ENCODE data around the gene CYB561D1. TPM values are rescaled to one million over a fixed set of nuclear protein-coding genes. Genes with fewer than 3 reads are reported as not detected.
A peak's percentile ranks its signal among the peaks of the same experiment; 100 is the strongest.

Gene CYB561D1
- total and polyA plus RNA-seq, 10 of the 15 experiments (the other 5 are each of a cell fraction or from before 2014, with no cell fraction given): 0.68 to 9.0 (median 3.3) TPM

GRCh38 chr1:109546311-109547109 is 52.6 kb downstream of the CYB561D1 start:
- Histone ChIP-seq H3K9ac (ENCODE audit: control insufficient read depth, insufficient read depth, low read length) (peak overlapping the region; percentile 96), H3K9me3 (replicated peaks; ENCODE audit: control insufficient read depth, insufficient read depth, low read length) (no peaks in the 10 kb centered on the region), H3K27me3 (replicated peaks in 1 of 2; ENCODE audit: control insufficient read depth in 2 of 2, insufficient read depth in 2 of 2, low read length in 1 of 2) (no peaks in the 10 kb centered on the region), H3K79me2 (ENCODE audit: control insufficient read depth, insufficient read depth, low read length) (peaks cover 46% of the 10 kb centered on the region), H2AFZ (ENCODE audit: control insufficient read depth, low read depth, low read length) (peak overlapping the region; percentile 86), H3K36me3 (ENCODE audit: control insufficient read depth in 2 of 2, insufficient read depth in 2 of 2, low read length in 1 of 2) (no peaks in the 10 kb centered on the region), H3K4me2 (ENCODE audit: control insufficient read depth, insufficient read depth) (peak overlapping the region; percentile 99), H3K4me3 (peak overlapping the region; percentile 92), H3K4me1 (ENCODE audit: control insufficient read depth, insufficient read depth, low read length) (peaks cover 6% of the 10 kb centered on the region), H4K20me1 (ENCODE audit: control insufficient read depth, insufficient read depth) (no peaks in the 10 kb centered on the region), H3K27ac (ENCODE audit: control insufficient read depth, insufficient read depth) (peak overlapping the region; percentile 96)
- FAIRE-seq (peak; percentile 97), DNase-seq (ENCODE audit: low read depth, low spot score) (peak; percentile 77), ATAC-seq (peak; percentile 63)
- ChIA-PET RAD21 (ENCODE audit: unreplicated experiment) (interaction anchor here (0.6 to 4.7 kb wide), 35 partner anchors 9 to 483 kb away, joined by 3 to 106 read pairs (median 5); partner anchors contain the start of genes AHCYL1, AMPD2, CYB561D1 and GNAT2), CTCF (interaction anchor here (0.6 to 7.6 kb wide), 53 partner anchors 8 to 486 kb away, joined by 3 to 201 read pairs (median 4); partner anchors contain the start of genes AHCYL1, AMPD2, CYB561D1 and GNAT2), POLR2A (interaction anchor here (0.8 to 2.2 kb wide), 14 partner anchors 12 to 465 kb away, joined by 3 to 11 read pairs (median 6); partner anchors contain the start of genes AHCYL1, AMPD2, ATXN7L2 and GNAT2), SMC1A (ENCODE audit: uncharacterized antibody, unreplicated experiment) (interaction anchor here (0.6 to 4.6 kb wide), 31 partner anchors 9 to 483 kb away, joined by 3 to 117 read pairs (median 4); partner anchors contain the start of genes AHCYL1, AMPD2, ATXN7L2 and GNAT2)
- intact Hi-C loops (cut with micrococcal nuclease; ENCODE audit: unreplicated experiment): loop anchor here (1.0 to 5.0 kb wide), 2 partner anchors 96 to 227 kb away; no protein-coding TSS in a partner anchor
- in situ Hi-C loops (cut with MboI): loop anchor here (5.0 kb wide), 3 partner anchors 76 to 441 kb away; no protein-coding TSS in a partner anchor
- WGBS (ENCODE audit: insufficient coverage, insufficient replicate concordance, low lambda C conversion rate, missing lambda C conversion rate): 6% methylated on average over 5 of the region's 5 CpGs
- no TSS peak for BruUV-seq (replicated peaks)
- no peak for TF ChIP-seq SREBF1 (IDR thresholded peaks at IDR 0.05; ENCODE audit: low read length)
- TF ChIP-seq RBBP5 (conservative IDR thresholded peaks at IDR 0.05): no peak
- TF ChIP-seq IRF5 (IDR thresholded peaks at IDR 0.05; ENCODE audit: borderline replicate concordance): no peak
- no peak for TF ChIP-seq RELA (IDR thresholded peaks at IDR 0.05; ENCODE audit: borderline replicate concordance, partially characterized antibody)
- TF ChIP-seq SMARCA5 (IDR thresholded peaks at IDR 0.05): peak; percentile 91
- no peak for TF ChIP-seq GABPA (IDR thresholded peaks at IDR 0.05; ENCODE audit: low read depth)
- TF ChIP-seq RB1 (IDR thresholded peaks at IDR 0.05; ENCODE audit: borderline replicate concordance): no peak
- TF ChIP-seq REST (IDR thresholded peaks at IDR 0.05; ENCODE audit: low read depth, low read length): no peak
- TF ChIP-seq KAT2A (conservative IDR thresholded peaks at IDR 0.05; ENCODE audit: control insufficient read depth, low read depth, low read length): no peak
- no peak for TF ChIP-seq ZBTB33 (IDR thresholded peaks at IDR 0.05)
- TF ChIP-seq RAD51 (IDR thresholded peaks at IDR 0.05): 0 out of 2 replicates have a peak, but pooled peaks have one; percentile 7
- no peak for TF ChIP-seq CBX5 (IDR thresholded peaks at IDR 0.05; ENCODE audit: low read depth)
- no peak for TF ChIP-seq MYB (IDR thresholded peaks at IDR 0.05; ENCODE audit: borderline replicate concordance, low read depth, low read length)
- TF ChIP-seq HDAC2 (IDR thresholded peaks at IDR 0.05): no peak
- no peak for TF ChIP-seq BRCA1 (IDR thresholded peaks at IDR 0.05; ENCODE audit: low read depth, low read length)
- TF ChIP-seq CEBPB (IDR thresholded peaks at IDR 0.05; ENCODE audit: borderline replicate concordance in 1 of 2, low read depth in 2 of 2, low read length in 2 of 2): no peak
